WTC11 (cell line): ENCODE data around the gene PLK3.

Experiments used
- AFF4 ChIP-seq: sonication (generic); formaldehyde crosslinking; IDR thresholded peaks from 2 replicates; pipeline ENCODE4 v1.8.1; 2023; ENCODE audit warnings: mild to moderate bottlenecking, missing genetic modification reagents, borderline replicate concordance
- CREM ChIP-seq: sonication (generic); formaldehyde crosslinking; IDR thresholded peaks from 2 replicates; pipeline ENCODE4 v1.8.1; 2022; ENCODE audit warnings: mild to moderate bottlenecking, missing genetic modification reagents, moderate library complexity
- CTCF ChIP-seq: fragments of 200-600 bp; IDR thresholded peaks from 2 replicates; pipeline ENCODE4 v1.8.0; 2022; ENCODE audit warnings: antibody characterized with exemption
- ELF4 ChIP-seq: sonication (generic); formaldehyde crosslinking; IDR thresholded peaks from 2 replicates; pipeline ENCODE4 v1.8.1; 2022; ENCODE audit warnings: low read depth, mild to moderate bottlenecking, moderate library complexity, missing genetic modification reagents
- FOXP4 ChIP-seq: sonication (generic); formaldehyde crosslinking; IDR thresholded peaks from 2 replicates; pipeline ENCODE4 v1.8.0; 2022; ENCODE audit warnings: mild to moderate bottlenecking, missing genetic modification reagents
- HMGXB4 ChIP-seq: sonication (generic); formaldehyde crosslinking; IDR thresholded peaks from 2 replicates; pipeline ENCODE4 v1.8.1; 2023; ENCODE audit warnings: mild to moderate bottlenecking, moderate library complexity, missing genetic modification reagents
- MAX ChIP-seq: sonication (generic); formaldehyde crosslinking; IDR thresholded peaks from 2 replicates; pipeline ENCODE4 v1.8.0; 2022; ENCODE audit warnings: mild to moderate bottlenecking, missing genetic modification reagents
- MLX ChIP-seq: sonication (generic); formaldehyde crosslinking; IDR thresholded peaks from 2 replicates; pipeline ENCODE4 v1.8.1; 2023; ENCODE audit warnings: mild to moderate bottlenecking, missing genetic modification reagents, moderate library complexity
- NFE2L1 ChIP-seq: sonication (generic); formaldehyde crosslinking; IDR thresholded peaks from 2 replicates; pipeline ENCODE4 v1.8.1; 2023; ENCODE audit warnings: missing genetic modification reagents
- NR3C1 ChIP-seq: sonication (generic); formaldehyde crosslinking; conservative IDR thresholded peaks from 2 replicates; pipeline ENCODE4 v1.8.1; 2023; ENCODE audit warnings: low read depth, mild to moderate bottlenecking, missing genetic modification reagents
- PREB ChIP-seq: sonication (generic); formaldehyde crosslinking; IDR thresholded peaks from 2 replicates; pipeline ENCODE4 v1.8.1; 2022; ENCODE audit warnings: mild to moderate bottlenecking, missing genetic modification reagents, moderate library complexity, borderline replicate concordance
- SP1 ChIP-seq: sonication (generic); formaldehyde crosslinking; conservative IDR thresholded peaks from 2 replicates; pipeline ENCODE4 v1.8.1; 2022; ENCODE audit warnings: missing genetic modification reagents
- ZBTB21 ChIP-seq: sonication (generic); formaldehyde crosslinking; IDR thresholded peaks from 2 replicates; pipeline ENCODE4 v1.8.1; 2023; ENCODE audit warnings: mild to moderate bottlenecking, missing genetic modification reagents, borderline replicate concordance
- ZMAT4 ChIP-seq: fragments of 250-450 bp; sonication (Bioruptor Pico); IDR thresholded peaks from 2 replicates; pipeline ENCODE4 v1.9.0; 2021; ENCODE audit warnings: mild to moderate bottlenecking

- TF ChIP-seq CTCF: no peak
- TF ChIP-seq ELF4: no peak
- TF ChIP-seq MLX (CRISPR knock-in tag): no peak
- TF ChIP-seq MAX (CRISPR knock-in tag): no peak
- no peak for TF ChIP-seq SP1
- TF ChIP-seq CREM: no peak
- no peak for TF ChIP-seq ZBTB21 (CRISPR knock-in tag)
- no peak for TF ChIP-seq FOXP4 (CRISPR knock-in tag)
- no peak for TF ChIP-seq HMGXB4 (CRISPR knock-in tag)
- no peak for TF ChIP-seq ZMAT4
- no peak for TF ChIP-seq NFE2L1
- TF ChIP-seq AFF4: no peak
- no peak for TF ChIP-seq NR3C1
- no peak for TF ChIP-seq PREB (CRISPR knock-in tag)
Observed at GRCh38 chr1:44817307-44817706, 17.1 kb downstream of the PLK3 start.
